GM12878 (cell line): ENCODE data around the gene HSP90AB1. TPM values are rescaled to one million over a fixed set of nuclear protein-coding genes. Genes with fewer than 3 reads are reported as not detected.

Source experiments
- ATF3 ChIP-seq: IDR thresholded peaks from 2 replicates; pipeline ENCODE4 v1.6.1; 2011; ENCODE audit warnings: low read depth, mild to moderate bottlenecking, low read length, moderate library complexity, borderline replicate concordance; ENCODE audit errors: extremely low read depth
- ATF7 ChIP-seq: fragments of 450-650 bp; IDR thresholded peaks from 2 replicates; pipeline ENCODE4 v1.6.1; 2016; ENCODE audit warnings: low read depth, mild to moderate bottlenecking
- BACH1 ChIP-seq: fragments of 450-650 bp; IDR thresholded peaks from 2 replicates; pipeline ENCODE4 v1.6.1; 2017; ENCODE audit warnings: mild to moderate bottlenecking, borderline replicate concordance
- BCL3 ChIP-seq: IDR thresholded peaks from 2 replicates; pipeline ENCODE4 v1.6.1; 2011; ENCODE audit warnings: borderline replicate concordance, low read depth, mild to moderate bottlenecking, moderate library complexity, low read length; ENCODE audit not compliant: insufficient read depth, poor library complexity, severe bottlenecking
- DPF2 ChIP-seq: fragments of 450-650 bp; IDR thresholded peaks from 2 replicates; pipeline ENCODE4 v1.6.1; 2017; ENCODE audit warnings: mild to moderate bottlenecking
- FOS ChIP-seq: IDR thresholded peaks from 3 replicates; pipeline ENCODE4 v1.6.1; 2011; ENCODE audit warnings: borderline replicate concordance; ENCODE audit not compliant: insufficient read length; ENCODE audit errors: extremely low read depth
- FOXK2 ChIP-seq: fragments of 450-650 bp; IDR thresholded peaks from 2 replicates; pipeline ENCODE4 v1.6.1; 2017; ENCODE audit warnings: mild to moderate bottlenecking, moderate library complexity
- JUND ChIP-seq: IDR thresholded peaks from 2 replicates; pipeline ENCODE4 v1.6.1; 2012; ENCODE audit warnings: low read depth, mild to moderate bottlenecking, low read length, improper control_type of control experiment, moderate library complexity
- KDM1A ChIP-seq: fragments of 200-600 bp; sonication (generic); IDR thresholded peaks from 2 replicates; pipeline ENCODE4 v1.6.1; 2016; ENCODE audit warnings: borderline replicate concordance
- MEF2B ChIP-seq: fragments of 450-650 bp; IDR thresholded peaks from 2 replicates; pipeline ENCODE4 v1.6.1; 2018; ENCODE audit warnings: mild to moderate bottlenecking, moderate library complexity; ENCODE audit not compliant: partially characterized antibody, poor library complexity, severe bottlenecking
- MTA2 ChIP-seq: fragments of 450-650 bp; IDR thresholded peaks from 2 replicates; pipeline ENCODE4 v1.6.1; 2016; ENCODE audit warnings: low read depth, mild to moderate bottlenecking, moderate library complexity
- NR2C1 ChIP-seq: fragments of 450-650 bp; IDR thresholded peaks from 2 replicates; pipeline ENCODE4 v1.6.1; 2017; ENCODE audit warnings: antibody characterized with exemption, mild to moderate bottlenecking, moderate library complexity
- NR2F1 ChIP-seq: fragments of 450-650 bp; conservative IDR thresholded peaks from 2 replicates; pipeline ENCODE4 v1.6.1; 2017; ENCODE audit warnings: mild to moderate bottlenecking
- NRF1 ChIP-seq: conservative IDR thresholded peaks from 2 replicates; pipeline ENCODE4 v1.6.1; 2011; ENCODE audit warnings: mild to moderate bottlenecking, low read depth, low read length, improper control_type of control experiment
- PAX5 ChIP-seq: IDR thresholded peaks from 2 replicates; pipeline ENCODE4 v1.6.1; 2011; ENCODE audit warnings: low read depth, low read length, borderline replicate concordance
- RB1 ChIP-seq: fragments of 450-650 bp; formaldehyde crosslinking; IDR thresholded peaks from 2 replicates; pipeline ENCODE4 v1.6.1; 2017; ENCODE audit warnings: mild to moderate bottlenecking, borderline replicate concordance
- SIX5 ChIP-seq: IDR thresholded peaks from 2 replicates; pipeline ENCODE4 v1.6.1; 2011; ENCODE audit warnings: mild to moderate bottlenecking, low read depth, low read length, moderate library complexity; ENCODE audit not compliant: severe bottlenecking
- SP1 ChIP-seq: IDR thresholded peaks from one replicate; pipeline ENCODE4 v1.6.1; 2011; ENCODE audit warnings: low read depth, low read length
- STAT1 ChIP-seq: fragments of 450-650 bp; conservative IDR thresholded peaks from 2 replicates; pipeline ENCODE4 v1.6.1; 2014; ENCODE audit warnings: antibody characterized with exemption, mild to moderate bottlenecking
- STAT3 ChIP-seq: IDR thresholded peaks from 2 replicates; pipeline ENCODE4 v1.6.1; 2011; ENCODE audit warnings: low read depth, low read length, improper control_type of control experiment
- SUZ12 ChIP-seq: fragments of 200-600 bp; sonication (generic); IDR thresholded peaks from one replicate; pipeline ENCODE4 v1.6.1; 2018; ENCODE audit warnings: antibody characterized with exemption, mild to moderate bottlenecking; ENCODE audit not compliant: unreplicated experiment
- TCF3 ChIP-seq: IDR thresholded peaks from 2 replicates; pipeline ENCODE4 v1.6.1; 2012; ENCODE audit warnings: low read depth, mild to moderate bottlenecking, low read length, borderline replicate concordance; ENCODE audit not compliant: insufficient read depth
- USF2 ChIP-seq: IDR thresholded peaks from 2 replicates; pipeline ENCODE4 v1.6.1; 2011; ENCODE audit warnings: low read depth, low read length, improper control_type of control experiment, borderline replicate concordance
- ZNF24 ChIP-seq: fragments of 450-650 bp; IDR thresholded peaks from 2 replicates; pipeline ENCODE4 v1.6.1; 2017; ENCODE audit warnings: antibody characterized with exemption, mild to moderate bottlenecking
- ZNF274 ChIP-seq: IDR thresholded peaks from one replicate; pipeline ENCODE4 v1.8.0; 2011; ENCODE audit not compliant: insufficient read length, insufficient read depth
- ZNF622 ChIP-seq: fragments of 450-650 bp; IDR thresholded peaks from 2 replicates; pipeline ENCODE4 v1.6.1; 2017; ENCODE audit warnings: mild to moderate bottlenecking, inconsistent platforms
- polyA plus RNA-seq, 11 experiments: library from polyadenylated mRNA; depleted of rRNA in 4 of 11; unstranded in 6 of 11; stranded (reverse) in 5 of 11; fragments of >200 nt; fragmentation: Nextera tagmentation in 4 of 11; fragmentation: Illumina TruSeq in 1 of 11; extraction: Ambion mirVana in 4 of 11; extraction: Trizol in 1 of 11; gene quantifications; 1 replicate in 1 of 11; 2 replicates in 10 of 11; pipeline versions ENCODE4 v1.2.1 to v1.2.3, GENCODE V29; 2011 to 2016; ENCODE audit warnings: inconsistent platforms in 2 of 11, missing spikeins in 2 of 11, low read depth in 1 of 11
- total RNA-seq, 4 experiments: library from RNA; depleted of rRNA in 3 of 4; stranded (reverse); fragments of >200 nt in 3 of 4; fragmentation: Illumina TruSeq in 1 of 4; extraction: Trizol in 1 of 4; gene quantifications; 2 replicates each; pipeline versions ENCODE4 v1.2.1 to v1.2.3, GENCODE V29; 2013 to 2021
- TF ChIP-seq, protein P1 (sequence below): fragments of 450-650 bp; IDR thresholded peaks from 2 replicates; pipeline ENCODE4 v1.6.1; 2016; ENCODE audit warnings: mild to moderate bottlenecking

Gene HSP90AB1
- total and polyA plus RNA-seq, 10 of the 15 experiments (the other 5 are each of a cell fraction or from before 2014, with no cell fraction given), result 988 to 1,682 (median 1,146) TPM

DNA sequence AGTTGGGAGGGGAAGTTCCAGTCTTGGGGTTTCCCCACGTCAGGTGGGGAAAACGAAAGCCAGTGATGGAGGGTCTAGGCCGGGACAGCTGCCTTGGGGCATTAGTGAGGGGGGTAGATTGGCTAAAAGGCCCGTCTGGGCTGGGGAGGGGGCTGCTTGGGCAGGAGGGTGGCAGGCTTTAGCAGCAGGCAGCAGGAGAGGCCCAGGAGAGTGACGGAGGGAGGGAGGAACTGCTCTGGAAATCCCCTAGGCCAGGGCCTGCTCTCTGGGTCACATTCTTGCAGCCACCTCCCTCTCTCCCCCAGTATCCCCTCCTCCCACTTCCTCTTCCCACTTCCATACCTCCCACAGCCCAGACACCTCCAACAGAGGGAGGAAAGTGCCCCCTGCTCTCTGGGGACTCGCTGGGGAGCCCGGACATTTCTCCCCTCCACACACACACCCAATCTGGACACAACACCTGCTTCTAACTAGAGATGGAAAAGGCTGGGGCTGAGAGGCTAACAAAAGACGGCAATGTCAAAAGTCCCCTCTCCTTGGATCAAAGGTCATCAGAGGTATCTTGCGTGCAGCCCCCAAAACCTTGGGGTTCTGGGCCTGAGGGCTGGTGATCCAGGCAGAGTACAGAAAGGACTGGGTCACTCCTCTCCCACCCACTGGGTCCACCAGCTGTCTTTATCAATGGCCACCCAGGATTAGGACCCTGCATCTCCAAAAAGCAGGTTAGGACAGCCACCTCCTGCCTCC is 16.6 kb downstream of the HSP90AB1 start (continued):
- no peak for TF ChIP-seq ATF3
- peak; percentile 32 for TF ChIP-seq ATF7
- peak; percentile 11; the same call in 1 of the 2 replicates for TF ChIP-seq USF2
- no peak for TF ChIP-seq SUZ12
- TF ChIP-seq ZNF622, result no peak
- TF ChIP-seq MTA2, result peak; percentile 58; the same call in 1 of the 2 replicates
- TF ChIP-seq NRF1, result no peak
- TF ChIP-seq PAX5, result peak; percentile 69; the same call in 1 of the 2 replicates
- TF ChIP-seq NR2C1, result no peak; the same call in 1 of the 2 replicates
- no peak for TF ChIP-seq STAT3
- peak; percentile 87 for TF ChIP-seq NR2F1
- TF ChIP-seq ZNF274, result no peak
- 0 out of 2 replicates have a peak, but pooled peaks have one; percentile 28 for TF ChIP-seq TCF3
- no peak for TF ChIP-seq FOXK2
- no peak for TF ChIP-seq JUND
- no peak for TF ChIP-seq STAT1
- peak; percentile 74 for TF ChIP-seq MEF2B
- peak; percentile 62; the same call in 1 of the 2 replicates for TF ChIP-seq DPF2
- peak; percentile 59; the same call in 1 of the 2 replicates for TF ChIP-seq BACH1
- TF ChIP-seq RB1, result no peak; the same call in 1 of the 2 replicates
- TF ChIP-seq FOS, result no peak
- TF ChIP-seq SP1, result peak; percentile 45
- TF ChIP-seq BCL3, result peak; percentile 76
- TF ChIP-seq SIX5, result no peak
- TF ChIP-seq, protein P1, sequence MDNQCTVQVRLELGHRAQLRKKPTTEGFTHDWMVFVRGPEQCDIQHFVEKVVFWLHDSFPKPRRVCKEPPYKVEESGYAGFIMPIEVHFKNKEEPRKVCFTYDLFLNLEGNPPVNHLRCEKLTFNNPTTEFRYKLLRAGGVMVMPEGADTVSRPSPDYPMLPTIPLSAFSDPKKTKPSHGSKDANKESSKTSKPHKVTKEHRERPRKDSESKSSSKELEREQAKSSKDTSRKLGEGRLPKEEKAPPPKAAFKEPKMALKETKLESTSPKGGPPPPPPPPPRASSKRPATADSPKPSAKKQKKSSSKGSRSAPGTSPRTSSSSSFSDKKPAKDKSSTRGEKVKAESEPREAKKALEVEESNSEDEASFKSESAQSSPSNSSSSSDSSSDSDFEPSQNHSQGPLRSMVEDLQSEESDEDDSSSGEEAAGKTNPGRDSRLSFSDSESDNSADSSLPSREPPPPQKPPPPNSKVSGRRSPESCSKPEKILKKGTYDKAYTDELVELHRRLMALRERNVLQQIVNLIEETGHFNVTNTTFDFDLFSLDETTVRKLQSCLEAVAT, result peak; percentile 84; the same call in 1 of the 2 replicates
- peak; percentile 62 for TF ChIP-seq ZNF24
- no peak for TF ChIP-seq KDM1A
